DMS53 (cell line): ENCODE data around the gene MAL.
"Not testable (repeated sequence)": the region's sequence is repeated elsewhere in the genome, so short reads cannot be mapped to it uniquely, and the experiment has no call there.

Experiments used
- DNase-seq: peaks from one replicate; lab custom pipeline; 2025; lab: John Stamatoyannopoulos, UW

The MAL gene

GRCh38 chr2:95032868-95033603 is 7.5 kb downstream of the MAL start:
- DNase-seq, result no peak

- no peak for DNase-seq
These were observed 8.7 kb downstream of the MAL start for GRCh38 chr2:95034221-95034620.

- DNase-seq, result no peak
These were observed 9.3 kb downstream of the MAL start for GRCh38 chr2:95034818-95035217.

- no peak for DNase-seq
These were observed 11.3 kb downstream of the MAL start for GRCh38 chr2:95036596-95037383.

GRCh38 chr2:95037384-95037839 is 11.9 kb downstream of the MAL start:
- no peak for DNase-seq

GRCh38 chr2:95037841-95038585 is 12.5 kb downstream of the MAL start:
- not testable (repeated sequence) for DNase-seq

- DNase-seq, result no peak
These were observed 13.3 kb downstream of the MAL start for GRCh38 chr2:95038635-95039298.

- DNase-seq, result no peak
These were observed 13.9 kb downstream of the MAL start for GRCh38 chr2:95039363-95039762.

- no peak for DNase-seq
These were observed 14.5 kb downstream of the MAL start for GRCh38 chr2:95039978-95040377.

GRCh38 chr2:95040426-95040825 is 14.9 kb downstream of the MAL start:
- no peak for DNase-seq

GRCh38 chr2:95041060-95041823 is 15.7 kb downstream of the MAL start:
- DNase-seq, result no peak

- DNase-seq, result no peak
These were observed 16.4 kb downstream of the MAL start for GRCh38 chr2:95041824-95042442.

- DNase-seq, result no peak
These were observed 17.2 kb downstream of the MAL start for GRCh38 chr2:95042472-95043271.

- peak; percentile 96 for DNase-seq
These were observed 18.0 kb downstream of the MAL start for GRCh38 chr2:95043300-95044093.

GRCh38 chr2:95044601-95045000 is 19.1 kb downstream of the MAL start:
- peak; percentile 72 for DNase-seq

GRCh38 chr2:95046371-95047112 is 21.0 kb downstream of the MAL start:
- DNase-seq, result no peak

GRCh38 chr2:95047629-95048510 is 22.4 kb downstream of the MAL start:
- peak; percentile 96 for DNase-seq
